ENCODE data around the gene CCDC40. TPM values are rescaled to one million over a fixed set of nuclear protein-coding genes. Genes with fewer than 3 reads are reported as not detected.
A peak's percentile ranks its signal among the peaks of the same experiment; 100 is the strongest.

CCDC40 gene
- total RNA-seq, 2 donors from 2014 or later, result 21.7 to 38.9 TPM

DNA sequence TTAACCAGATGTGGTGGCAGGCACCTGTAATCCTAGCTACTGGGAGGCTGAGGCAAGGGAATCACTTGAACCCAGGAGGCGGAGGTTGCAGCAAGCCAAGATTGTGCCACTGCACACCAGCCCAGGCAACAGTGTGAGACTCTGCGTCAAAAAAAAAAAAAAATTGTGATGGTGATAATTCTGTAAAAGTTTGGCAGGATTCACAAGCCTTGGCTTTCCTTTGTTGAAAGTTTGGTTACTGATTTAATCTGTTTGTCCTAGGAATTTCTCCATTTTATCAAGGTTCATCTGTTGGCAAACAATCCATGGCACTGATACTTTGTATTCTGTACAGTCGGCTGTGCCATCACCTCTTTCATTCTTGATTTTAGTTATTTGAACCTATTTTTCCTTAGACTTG is 94.5 kb downstream of the CCDC40 start:
- H3K4me3 Mint-ChIP-seq, result no peak overlapping the region
- Histone ChIP-seq H3K36me3 (ENCODE audit: control insufficient read depth, insufficient read depth, low read length) (peaks cover 32% of the 10 kb centered on the region), H3K27ac (ENCODE audit: low read depth, low read length) (no peak overlapping the region), H3K4me1 (ENCODE audit: control insufficient read depth, insufficient read depth, low read length) (no peaks in the 10 kb centered on the region), H3K9ac (ENCODE audit: extremely low read depth, low read length, poor library complexity, severe bottlenecking) (no peak overlapping the region), H3K9me3 (ENCODE audit: control insufficient read depth, low read length) (no peaks in the 10 kb centered on the region), H3K27me3 (ENCODE audit: control insufficient read depth, insufficient read depth, low read length, poor library complexity, severe bottlenecking) (no peaks in the 10 kb centered on the region), H3K4me3 (ENCODE audit: low read length) (no peak overlapping the region)
- no peaks in the 10 kb centered on the region for H3K9me3 Mint-ChIP-seq
- no peak overlapping the region for H3K27ac Mint-ChIP-seq
- H3K36me3 Mint-ChIP-seq (ENCODE audit: low read depth), result peaks cover 33% of the 10 kb centered on the region
- no peaks in the 10 kb centered on the region for H3K27me3 Mint-ChIP-seq (ENCODE audit: insufficient read depth)
- no peak for DNase-seq
- peaks cover 1% of the 10 kb centered on the region for H3K4me1 Mint-ChIP-seq
- 93 to 95% methylated on average over 2 to 3 of the region's 3 CpGs for WGBS, 2 experiments (ENCODE audit: insufficient coverage in 1 of 2, insufficient read length in 1 of 2)
- TF ChIP-seq, protein P1, sequence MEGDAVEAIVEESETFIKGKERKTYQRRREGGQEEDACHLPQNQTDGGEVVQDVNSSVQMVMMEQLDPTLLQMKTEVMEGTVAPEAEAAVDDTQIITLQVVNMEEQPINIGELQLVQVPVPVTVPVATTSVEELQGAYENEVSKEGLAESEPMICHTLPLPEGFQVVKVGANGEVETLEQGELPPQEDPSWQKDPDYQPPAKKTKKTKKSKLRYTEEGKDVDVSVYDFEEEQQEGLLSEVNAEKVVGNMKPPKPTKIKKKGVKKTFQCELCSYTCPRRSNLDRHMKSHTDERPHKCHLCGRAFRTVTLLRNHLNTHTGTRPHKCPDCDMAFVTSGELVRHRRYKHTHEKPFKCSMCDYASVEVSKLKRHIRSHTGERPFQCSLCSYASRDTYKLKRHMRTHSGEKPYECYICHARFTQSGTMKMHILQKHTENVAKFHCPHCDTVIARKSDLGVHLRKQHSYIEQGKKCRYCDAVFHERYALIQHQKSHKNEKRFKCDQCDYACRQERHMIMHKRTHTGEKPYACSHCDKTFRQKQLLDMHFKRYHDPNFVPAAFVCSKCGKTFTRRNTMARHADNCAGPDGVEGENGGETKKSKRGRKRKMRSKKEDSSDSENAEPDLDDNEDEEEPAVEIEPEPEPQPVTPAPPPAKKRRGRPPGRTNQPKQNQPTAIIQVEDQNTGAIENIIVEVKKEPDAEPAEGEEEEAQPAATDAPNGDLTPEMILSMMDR (conservative IDR thresholded peaks at IDR 0.05), result no peak

GRCh38 chr17:80132906-80133625 is 96.6 kb downstream of the CCDC40 start:
- 96 to 100% methylated on average over 4 to 5 of the region's 5 CpGs for WGBS, 2 experiments (ENCODE audit: insufficient coverage in 1 of 2, insufficient read length in 1 of 2)
- H3K27ac ChIP-seq (ENCODE audit: low read depth, low read length), result no peak overlapping the region
- no peak overlapping the region for H3K4me3 Mint-ChIP-seq
- TF ChIP-seq, protein P1 (conservative IDR thresholded peaks at IDR 0.05), result no peak
- no peaks in the 10 kb centered on the region for H3K4me1 ChIP-seq (ENCODE audit: control insufficient read depth, insufficient read depth, low read length)
- H3K4me3 ChIP-seq (ENCODE audit: low read length), result no peak overlapping the region
- H3K9ac ChIP-seq (ENCODE audit: extremely low read depth, low read length, poor library complexity, severe bottlenecking), result no peak overlapping the region
- no peaks in the 10 kb centered on the region for H3K9me3 ChIP-seq (ENCODE audit: control insufficient read depth, low read length)
- H3K36me3 Mint-ChIP-seq (ENCODE audit: low read depth), result peaks cover 51% of the 10 kb centered on the region
- peaks cover 51% of the 10 kb centered on the region for H3K36me3 ChIP-seq (ENCODE audit: control insufficient read depth, insufficient read depth, low read length)
- H3K27me3 Mint-ChIP-seq (ENCODE audit: insufficient read depth), result no peaks in the 10 kb centered on the region
- DNase-seq, result no peak
- no peaks in the 10 kb centered on the region for H3K27me3 ChIP-seq (ENCODE audit: control insufficient read depth, insufficient read depth, low read length, poor library complexity, severe bottlenecking)
- H3K9me3 Mint-ChIP-seq, result no peaks in the 10 kb centered on the region
- peaks cover 1% of the 10 kb centered on the region for H3K4me1 Mint-ChIP-seq
- H3K27ac Mint-ChIP-seq, result no peak overlapping the region

DNA sequence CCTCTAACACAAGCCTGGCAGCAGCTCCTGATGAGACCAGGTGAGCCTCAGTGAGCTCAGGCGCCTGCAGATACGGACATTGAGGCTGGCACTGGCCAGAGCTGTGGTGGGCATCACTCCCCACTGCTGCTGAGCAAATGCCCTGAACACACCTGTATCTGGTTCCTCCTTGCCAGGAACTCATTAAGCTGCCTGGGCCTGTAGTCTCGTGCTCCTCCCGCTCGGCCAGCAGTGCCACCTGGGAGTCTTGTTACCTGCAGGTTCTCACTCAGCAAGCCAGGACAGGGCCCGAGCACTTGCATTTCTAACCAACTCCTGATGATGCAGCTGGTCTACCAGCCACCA is 97.2 kb downstream of the CCDC40 start:
- H3K9me3 Mint-ChIP-seq, result no peaks in the 10 kb centered on the region
- Histone ChIP-seq H3K4me1 (ENCODE audit: control insufficient read depth, insufficient read depth, low read length) (no peaks in the 10 kb centered on the region), H3K36me3 (ENCODE audit: control insufficient read depth, insufficient read depth, low read length) (peaks cover 57% of the 10 kb centered on the region), H3K4me3 (ENCODE audit: low read length) (no peak overlapping the region), H3K27ac (ENCODE audit: low read depth, low read length) (no peak overlapping the region), H3K9ac (ENCODE audit: extremely low read depth, low read length, poor library complexity, severe bottlenecking) (no peak overlapping the region), H3K9me3 (ENCODE audit: control insufficient read depth, low read length) (no peaks in the 10 kb centered on the region), H3K27me3 (ENCODE audit: control insufficient read depth, insufficient read depth, low read length, poor library complexity, severe bottlenecking) (no peaks in the 10 kb centered on the region)
- no peak overlapping the region for H3K4me3 Mint-ChIP-seq
- no peaks in the 10 kb centered on the region for H3K27me3 Mint-ChIP-seq (ENCODE audit: insufficient read depth)
- peaks cover 56% of the 10 kb centered on the region for H3K36me3 Mint-ChIP-seq (ENCODE audit: low read depth)
- TF ChIP-seq, protein P1 (conservative IDR thresholded peaks at IDR 0.05), result no peak
- WGBS, 2 experiments (ENCODE audit: insufficient coverage in 1 of 2, insufficient read length in 1 of 2), result 97 to 100% methylated on average over 3 to 6 of the region's 6 CpGs
- H3K27ac Mint-ChIP-seq, result no peak overlapping the region
- DNase-seq, result peak; percentile 50
- H3K4me1 Mint-ChIP-seq, result peaks cover 1% of the 10 kb centered on the region

Measured in endodermal cell (in vitro differentiated cells).